HG03175 (cell line): ENCODE results near the gene CAMK4.

Source experiments
- ATAC-seq: cut with Tn5 transposase; IDR thresholded peaks from one replicate; pipeline ENCODE4 v1.9.1; 2021; ENCODE audit warnings: mild to moderate bottlenecking, moderate library complexity; ENCODE audit not compliant: unreplicated experiment

The CAMK4 gene

DNA sequence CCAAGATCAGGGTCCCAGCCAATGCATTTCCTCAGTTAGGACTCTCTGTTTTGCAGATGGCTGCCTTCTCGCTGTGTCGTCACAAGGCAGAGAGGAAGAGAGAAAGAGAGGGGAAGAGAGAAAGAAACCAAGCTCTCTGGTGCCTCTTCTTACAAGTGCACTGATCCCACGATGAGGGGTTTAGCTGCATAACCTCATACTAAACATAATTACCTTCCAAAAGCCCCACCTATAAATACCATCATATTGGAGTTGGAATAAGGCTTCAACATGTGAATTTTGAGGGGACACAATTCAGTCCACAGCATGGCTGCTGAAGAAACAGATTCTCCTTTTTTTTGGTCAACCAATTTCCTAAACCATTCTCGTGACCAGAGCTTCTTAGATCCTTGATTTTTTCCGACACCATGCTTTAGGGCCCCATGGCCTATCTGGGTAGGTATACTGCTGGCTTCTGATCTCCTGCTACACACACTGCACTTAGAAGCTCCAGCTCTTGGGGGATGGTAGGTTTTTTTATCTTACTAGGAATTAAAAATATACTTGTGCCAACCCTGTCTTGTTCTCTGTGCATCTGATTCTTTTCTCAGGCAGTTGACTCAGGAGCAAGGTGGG lies 5.1 kb downstream of the CAMK4 start:
- ATAC-seq: no peak

DNA sequence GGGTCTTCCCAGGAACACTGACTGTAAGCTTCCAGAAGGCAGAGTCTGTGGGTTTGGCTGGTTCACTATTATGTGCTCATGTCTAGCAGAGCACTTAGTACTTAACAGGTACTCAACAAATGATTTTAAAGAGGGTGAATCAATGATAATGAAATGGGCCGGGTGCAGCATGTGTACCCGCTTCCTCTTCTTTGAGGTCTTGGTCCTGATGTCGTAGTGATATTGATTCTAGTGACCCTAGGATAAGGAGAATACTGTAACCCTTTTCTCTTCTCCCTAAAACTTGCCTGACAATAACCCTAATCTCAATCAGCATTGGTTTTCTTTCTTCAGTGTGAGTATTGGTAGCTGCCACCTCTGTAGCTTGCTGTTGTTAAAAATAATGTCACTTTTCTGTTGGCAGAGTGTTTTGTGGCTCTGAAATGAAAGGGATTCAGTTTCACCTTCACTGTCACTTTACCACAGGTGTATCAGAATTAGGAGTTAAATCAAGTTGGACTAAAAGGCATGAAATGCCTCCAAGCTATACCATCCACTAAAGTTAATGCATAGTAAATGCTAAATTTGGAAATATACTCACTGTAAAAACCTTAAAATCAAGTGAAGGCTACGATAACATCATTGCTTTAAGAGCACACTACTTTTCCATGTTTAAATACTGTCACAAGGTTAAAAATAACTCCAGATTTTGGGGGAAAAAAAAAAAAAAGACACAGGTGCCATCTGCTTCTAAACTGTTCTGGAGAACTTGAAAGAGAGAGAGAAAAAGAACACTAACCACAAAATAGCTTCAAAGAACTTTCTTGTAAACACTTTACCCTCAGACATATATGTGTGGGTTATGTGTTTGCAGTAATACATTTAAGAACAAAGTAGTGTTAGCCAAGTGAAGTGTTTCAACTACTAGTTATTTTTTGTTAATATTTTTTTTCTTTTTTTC lies 6.0 kb downstream of the CAMK4 start:
- peak; percentile 50 for ATAC-seq

DNA sequence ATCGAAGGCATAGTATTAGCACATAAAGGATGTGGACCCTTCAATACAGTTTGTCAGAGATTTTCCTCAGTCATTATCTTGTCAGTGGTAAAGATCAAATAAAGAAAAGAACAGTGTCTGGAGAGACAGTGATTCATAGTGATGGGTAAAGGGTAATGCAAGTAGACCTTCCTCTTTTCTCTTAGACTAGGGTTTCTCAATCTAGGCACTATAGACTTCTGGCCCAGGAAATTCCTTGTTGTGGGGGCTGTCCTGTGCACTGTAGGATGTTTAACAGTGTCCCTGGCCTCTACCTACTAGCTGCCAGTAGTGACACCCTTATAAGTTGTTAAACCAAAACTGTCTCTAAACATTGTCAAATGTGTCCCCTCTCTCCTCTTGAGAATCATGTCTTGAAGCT lies 6.9 kb downstream of the CAMK4 start:
- ATAC-seq: no peak

DNA sequence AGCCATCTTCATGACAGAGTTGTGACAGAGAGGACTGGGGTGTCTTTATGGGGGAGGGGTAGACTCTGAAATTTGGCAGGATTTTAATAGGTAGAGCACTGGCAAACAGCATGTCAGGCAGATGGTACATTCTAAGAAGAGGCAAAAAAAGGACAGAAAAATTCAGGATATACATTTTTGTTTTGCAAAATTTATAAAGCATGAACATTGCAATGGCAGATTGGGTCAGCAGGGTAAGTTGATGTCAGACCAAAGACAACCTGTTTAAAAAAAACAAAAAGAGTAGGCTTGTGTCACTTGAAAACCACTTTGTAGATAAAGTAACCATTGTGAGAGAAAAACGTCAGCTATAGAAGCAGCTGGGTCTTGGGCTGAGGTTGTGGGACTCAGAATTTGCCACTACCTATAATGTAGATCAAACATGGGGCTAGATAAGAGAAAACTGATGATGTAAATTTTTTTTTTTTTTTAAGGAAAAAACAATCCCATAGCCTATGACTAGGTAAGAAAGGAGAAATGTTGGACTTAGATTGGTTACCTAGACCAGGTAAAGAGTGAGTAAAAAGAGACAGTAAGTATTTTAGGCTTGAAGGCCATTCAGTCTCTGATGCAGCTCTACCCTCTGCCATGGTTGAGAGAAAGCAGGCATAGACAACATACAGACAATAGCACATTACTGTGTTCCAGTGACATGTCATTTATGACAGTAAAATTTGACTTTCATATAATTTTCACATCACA lies 8.3 kb downstream of the CAMK4 start:
- no peak for ATAC-seq

DNA sequence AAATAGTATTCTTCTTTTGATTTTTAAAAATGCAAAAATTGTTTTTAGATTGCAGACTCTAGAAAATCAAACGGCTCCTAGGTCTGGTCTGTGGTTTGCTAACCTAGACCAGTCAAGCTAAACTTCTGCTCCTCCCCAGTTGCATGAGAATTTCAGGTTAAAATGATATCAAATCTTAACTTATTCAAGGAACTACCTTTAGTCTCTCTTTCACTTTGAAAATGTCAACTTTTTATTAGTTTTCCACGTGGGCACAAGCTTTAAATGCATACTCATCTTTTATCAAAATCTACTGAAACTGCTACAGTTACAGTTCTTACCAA lies 8.8 kb downstream of the CAMK4 start:
- no peak for ATAC-seq

DNA sequence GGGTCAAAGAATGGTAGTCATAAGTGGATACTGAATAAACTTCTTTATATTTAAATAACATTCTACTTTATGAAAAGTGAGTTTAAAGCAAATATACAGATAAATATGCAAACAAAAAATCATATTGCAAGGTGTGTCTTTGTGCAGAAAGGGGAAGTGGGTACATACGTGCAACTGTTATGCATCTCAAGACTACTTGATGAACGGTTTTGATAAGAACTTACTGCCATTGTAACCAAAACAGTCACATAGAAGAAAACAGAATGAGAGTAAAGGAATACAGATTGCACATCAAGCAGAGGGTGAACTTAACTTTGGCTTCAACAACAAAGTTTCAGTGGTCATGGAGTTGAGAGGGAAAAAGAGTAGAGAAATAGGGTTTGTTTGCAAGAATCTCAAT lies 9.9 kb downstream of the CAMK4 start:
- peak; percentile 31 for ATAC-seq

DNA sequence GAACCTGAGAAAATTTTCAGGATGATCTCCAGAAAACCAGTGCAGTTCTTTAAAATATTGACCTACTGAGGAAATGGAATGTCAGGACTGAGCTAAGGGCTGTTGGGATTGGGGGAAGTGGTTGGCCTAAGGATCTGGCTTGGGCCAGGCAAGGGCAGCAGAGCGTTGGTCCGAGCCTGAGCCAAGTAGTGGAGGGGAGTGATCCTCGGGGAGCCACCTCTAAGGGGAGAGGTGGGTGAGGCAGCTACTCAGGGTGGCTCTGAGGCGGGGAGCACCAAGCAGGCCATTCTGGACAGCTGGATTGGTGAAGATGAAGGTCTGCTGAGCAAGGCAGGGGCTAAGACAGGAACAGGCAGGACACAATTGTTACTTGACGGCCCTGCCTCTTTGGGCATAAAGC lies 11.5 kb downstream of the CAMK4 start:
- ATAC-seq: no peak

DNA sequence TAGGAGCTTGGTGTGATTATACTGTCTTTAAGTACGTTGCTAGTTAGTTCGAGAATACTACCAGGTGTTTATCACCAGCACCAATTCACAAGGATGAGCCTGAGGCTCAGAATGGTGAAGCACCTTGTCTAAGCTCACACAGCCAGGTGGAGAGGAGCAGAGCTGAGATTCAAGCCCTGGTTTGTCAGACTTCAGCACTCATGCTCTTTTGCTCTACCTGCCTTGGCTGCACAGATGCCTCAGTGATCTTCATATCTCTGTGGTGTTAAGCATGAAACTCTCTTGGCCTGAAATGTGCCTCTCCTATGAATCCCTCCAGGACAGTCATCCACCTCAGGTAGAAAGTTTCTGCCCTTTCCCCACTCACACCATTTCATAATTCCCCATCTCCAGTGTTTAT lies 12.2 kb downstream of the CAMK4 start:
- no peak for ATAC-seq

DNA sequence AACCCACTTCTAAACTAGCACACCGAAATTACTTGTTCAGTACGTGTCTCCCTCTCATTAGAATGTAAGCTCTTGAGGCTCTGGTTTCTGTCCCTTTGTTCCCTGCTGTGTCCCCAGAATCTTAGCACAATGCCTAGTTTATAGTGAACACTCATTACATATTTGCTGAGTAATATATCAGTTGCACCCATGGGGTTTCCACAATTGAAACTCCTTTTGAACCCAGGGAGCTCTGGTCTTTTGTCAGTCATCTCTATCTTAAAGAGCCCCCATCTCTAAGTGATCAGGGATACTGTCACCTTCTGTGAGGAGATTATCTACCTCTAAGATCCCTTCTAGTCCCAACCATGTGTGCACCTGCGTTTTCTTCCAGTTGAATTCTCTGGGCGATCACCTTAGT lies 12.8 kb downstream of the CAMK4 start:
- no peak for ATAC-seq

DNA sequence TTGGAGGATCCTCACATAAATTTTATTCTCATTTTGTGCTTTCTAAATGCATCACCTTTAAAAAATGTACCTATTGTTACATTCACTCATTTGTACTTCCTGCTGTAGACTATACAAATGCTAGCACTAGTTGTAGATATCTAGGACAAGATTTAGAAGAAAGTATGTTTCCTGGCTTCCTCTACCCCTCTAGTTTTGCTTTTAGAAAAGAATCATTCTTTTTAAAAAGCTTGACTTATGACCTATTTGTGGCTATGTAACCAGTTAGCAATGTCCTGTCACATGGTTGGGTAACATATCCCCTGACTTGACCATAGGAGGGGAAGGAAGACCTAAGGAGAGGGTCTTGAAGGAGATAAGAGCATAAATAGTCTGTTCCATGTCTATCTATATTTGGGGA lies 13.3 kb downstream of the CAMK4 start:
- no peak for ATAC-seq

DNA sequence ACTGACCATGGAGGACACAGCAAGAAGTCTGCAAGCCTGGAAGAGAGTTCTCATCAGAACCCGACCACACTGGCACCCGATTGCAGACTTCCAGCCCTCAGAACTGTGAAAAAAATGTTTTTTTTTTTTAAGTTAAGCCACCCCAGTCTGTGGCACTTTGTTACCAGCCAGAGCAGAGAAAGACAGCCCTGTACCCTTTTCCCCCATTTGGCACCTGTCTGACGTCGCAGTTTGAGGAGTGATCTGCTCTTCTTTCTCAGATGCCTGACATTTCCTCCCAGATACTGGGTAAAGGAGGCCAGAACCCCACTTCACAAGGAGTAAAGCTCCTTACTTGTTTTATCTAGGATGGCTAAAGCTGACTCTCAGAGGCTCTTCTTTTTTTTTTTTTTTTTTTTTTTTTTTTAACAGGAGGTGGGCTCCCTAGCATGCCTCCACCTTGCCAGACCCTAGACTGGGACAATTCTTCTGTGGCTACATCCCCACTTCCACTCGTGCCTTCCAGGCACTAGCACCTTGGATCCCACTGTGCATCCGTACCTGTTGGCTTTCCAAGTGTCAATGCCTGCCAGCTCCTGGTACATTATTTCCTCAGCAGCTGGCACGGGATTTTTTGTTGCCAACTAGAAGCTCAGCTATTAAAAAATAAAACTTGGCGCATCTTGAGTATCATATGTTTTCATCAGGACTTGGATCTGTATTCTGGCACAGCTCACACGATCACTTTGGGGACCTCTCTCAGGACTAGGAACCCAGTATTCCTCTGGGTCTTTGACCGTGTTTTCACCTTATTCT lies 14.4 kb downstream of the CAMK4 start:
- ATAC-seq: no peak

DNA sequence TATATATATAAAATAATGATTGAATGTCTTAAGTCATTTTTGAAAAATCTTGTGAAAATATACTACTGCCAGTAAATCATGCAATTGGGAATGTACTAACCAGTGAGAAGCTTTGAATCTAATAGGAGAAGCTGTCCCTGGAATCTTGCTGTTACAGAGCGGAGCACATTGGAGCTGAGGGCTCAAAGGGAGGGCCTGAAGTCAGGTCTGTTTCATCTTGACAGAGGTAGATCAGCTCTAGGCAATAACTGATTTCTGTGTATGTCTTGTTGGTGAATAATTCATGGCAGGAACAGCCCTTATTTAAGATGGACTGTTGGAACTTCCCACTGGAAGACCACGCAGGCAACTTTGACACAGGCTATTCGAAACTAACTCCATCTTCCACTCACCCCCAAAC lies 17.5 kb downstream of the CAMK4 start:
- ATAC-seq: no peak

DNA sequence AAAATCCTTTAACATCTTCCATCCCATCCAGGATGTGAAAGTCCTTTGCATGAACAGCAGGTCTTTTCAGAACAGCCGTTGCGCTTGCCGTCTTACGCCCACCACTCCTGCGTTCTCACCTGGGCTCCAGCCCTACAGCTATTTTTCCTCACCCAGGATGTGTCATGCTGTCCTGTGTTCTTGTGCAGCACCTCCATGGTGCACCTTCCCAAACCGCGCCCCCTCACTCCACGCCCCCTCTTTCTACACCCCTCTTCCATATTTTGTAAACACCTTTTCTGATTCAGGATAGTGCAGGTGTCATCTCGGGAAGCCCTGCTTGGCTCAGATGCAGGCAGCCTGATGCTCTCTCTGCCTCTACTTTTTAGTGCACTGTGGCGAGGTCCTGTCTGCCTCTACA lies 18.4 kb downstream of the CAMK4 start:
- ATAC-seq: no peak

DNA sequence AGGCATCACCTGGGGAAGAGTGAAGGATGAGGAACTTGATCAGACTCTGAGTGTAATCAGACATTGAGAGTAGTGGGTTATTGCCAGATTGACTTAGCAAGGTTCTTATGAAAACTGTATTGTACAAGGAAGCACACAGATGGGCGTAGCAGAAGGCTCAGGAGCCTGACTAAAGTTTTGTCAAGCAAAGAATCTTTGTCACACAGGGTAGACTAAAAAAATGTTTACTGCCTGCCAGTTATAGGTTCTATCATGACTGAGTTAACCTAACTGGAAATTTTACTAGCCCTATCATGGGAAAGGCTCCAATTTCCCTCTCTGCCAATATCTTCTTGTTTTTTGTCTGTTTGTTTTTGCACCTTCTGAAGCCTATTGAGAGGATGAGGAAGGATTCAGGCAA lies 19.1 kb downstream of the CAMK4 start:
- no peak for ATAC-seq

DNA sequence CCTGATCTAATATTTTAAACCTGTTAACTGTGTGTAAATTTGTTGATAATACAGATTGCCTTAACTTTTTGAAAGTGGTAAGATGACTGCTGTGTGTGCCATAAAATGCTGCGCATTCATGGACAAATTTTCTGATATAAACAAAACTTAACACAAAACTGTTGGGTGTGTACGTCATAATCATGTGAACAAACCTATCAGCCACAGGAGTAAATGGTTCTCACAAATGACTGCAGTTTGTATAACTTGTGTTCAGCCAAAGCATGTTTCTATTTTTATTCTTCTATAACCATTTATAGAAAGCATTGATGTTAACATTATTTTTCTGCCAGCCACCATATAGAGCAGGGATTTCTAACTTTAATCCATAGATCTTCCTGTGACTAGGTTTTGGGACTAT lies 21.5 kb downstream of the CAMK4 start:
- no peak for ATAC-seq

DNA sequence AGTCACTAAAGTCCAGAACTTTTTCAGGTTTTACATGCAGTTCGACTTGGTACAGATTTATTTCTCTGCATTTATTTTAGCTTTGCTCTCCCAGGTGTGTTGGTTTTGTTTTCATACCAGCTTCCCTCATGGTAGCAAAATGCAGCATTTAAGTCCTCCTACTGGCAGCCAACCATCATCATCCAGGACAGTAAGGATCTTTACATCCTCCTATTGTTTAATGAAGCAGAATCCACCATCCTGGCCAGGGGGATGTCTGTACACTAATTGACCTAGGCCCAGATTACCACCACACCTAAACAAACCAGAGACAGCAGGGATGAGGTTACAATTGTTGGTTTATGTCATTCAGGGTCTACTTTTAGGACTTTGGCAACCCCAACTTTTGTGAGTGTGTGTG lies 22.3 kb downstream of the CAMK4 start:
- ATAC-seq: no peak

DNA sequence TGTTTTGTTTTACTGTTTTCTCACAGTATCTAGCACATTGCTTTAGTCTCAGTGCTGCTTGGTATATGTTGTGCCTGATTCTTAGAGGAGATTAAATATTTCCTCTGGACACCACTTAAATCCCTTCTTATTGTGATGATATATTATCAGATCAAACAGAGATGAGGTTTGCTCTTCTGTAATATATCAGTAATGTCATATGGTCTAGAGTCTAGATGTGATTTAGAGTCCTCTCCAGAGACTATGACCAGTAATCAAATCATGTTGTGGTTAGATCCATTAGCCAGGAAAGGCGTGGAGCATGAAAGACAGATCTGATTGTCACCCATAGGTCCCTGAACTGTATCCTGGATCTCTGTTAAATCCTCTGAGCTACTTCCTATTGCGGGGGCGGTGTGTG lies 24.4 kb downstream of the CAMK4 start:
- ATAC-seq: no peak

DNA sequence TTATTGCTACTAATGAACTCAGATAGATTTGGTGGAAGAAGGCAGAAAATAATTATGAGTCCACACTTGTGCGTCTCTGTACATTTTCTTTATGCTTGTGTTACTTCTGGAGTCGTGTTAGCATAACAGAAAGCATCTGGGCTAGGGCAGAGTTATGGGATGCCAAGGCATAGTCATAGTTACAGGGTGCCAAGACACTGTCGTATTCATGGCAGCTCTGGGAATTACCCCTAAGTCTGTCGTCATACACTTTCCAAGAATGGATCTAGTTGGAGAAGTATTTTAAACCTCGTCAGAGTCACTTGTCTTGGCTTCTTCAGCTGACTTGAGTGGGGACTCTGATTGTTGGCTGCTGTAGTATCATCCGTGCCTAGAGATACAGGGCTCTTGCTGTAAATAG lies 27.7 kb downstream of the CAMK4 start:
- no peak for ATAC-seq

DNA sequence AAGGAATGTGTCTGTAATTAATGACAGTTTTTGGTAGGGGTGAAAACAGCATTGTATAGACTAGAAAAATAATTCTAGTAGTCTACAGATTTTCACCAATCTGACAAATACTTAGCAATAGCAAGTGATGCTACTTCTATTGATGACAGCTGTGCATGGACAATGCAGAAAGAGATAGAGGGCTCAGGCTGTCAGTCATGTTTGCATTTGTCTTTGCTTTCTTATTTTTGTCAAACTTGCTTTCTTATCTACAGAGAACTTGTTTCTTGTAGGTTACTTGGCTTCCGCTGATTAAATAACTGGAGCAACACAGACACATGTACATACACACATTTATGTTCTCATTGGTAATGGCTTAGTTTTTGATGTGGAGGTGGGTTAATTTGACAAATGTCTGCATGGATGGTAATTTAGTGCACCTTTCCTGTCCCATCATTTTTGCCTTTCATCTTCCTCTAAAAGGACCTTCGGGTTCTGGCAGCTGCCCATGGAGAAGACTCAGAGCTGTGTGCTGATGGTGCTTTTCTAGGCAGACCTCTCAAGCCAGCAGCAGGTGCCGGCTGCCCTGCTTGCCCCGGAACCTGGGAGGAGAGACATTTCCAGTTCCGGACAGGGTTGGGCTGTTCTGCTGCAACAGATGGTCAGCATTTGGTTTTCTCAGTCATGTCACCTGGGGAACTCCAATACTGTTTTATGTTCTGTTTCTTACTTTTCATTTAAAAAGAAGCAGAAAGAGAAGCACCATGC lies 28.8 kb downstream of the CAMK4 start:
- peak; percentile 65 for ATAC-seq

DNA sequence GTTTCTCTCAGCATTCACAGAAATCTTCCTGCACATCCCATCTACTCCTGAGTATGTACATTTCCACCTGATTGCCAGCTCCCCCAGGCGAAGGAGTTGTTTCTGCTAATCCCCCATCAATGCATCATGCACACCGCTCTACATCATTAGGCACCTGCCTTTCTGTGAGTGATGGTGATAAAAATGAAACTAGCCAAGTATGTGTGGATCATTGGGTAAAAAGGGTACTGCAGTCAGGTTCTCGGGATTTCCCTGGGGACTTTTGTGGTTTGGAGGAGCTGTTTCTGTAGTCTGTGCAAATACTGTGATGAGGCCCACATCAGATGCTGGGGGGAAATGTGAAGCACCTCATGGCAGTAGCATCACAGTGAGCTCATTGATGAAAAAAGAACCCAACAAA lies 30.4 kb downstream of the CAMK4 start:
- ATAC-seq: peak; percentile 66

DNA sequence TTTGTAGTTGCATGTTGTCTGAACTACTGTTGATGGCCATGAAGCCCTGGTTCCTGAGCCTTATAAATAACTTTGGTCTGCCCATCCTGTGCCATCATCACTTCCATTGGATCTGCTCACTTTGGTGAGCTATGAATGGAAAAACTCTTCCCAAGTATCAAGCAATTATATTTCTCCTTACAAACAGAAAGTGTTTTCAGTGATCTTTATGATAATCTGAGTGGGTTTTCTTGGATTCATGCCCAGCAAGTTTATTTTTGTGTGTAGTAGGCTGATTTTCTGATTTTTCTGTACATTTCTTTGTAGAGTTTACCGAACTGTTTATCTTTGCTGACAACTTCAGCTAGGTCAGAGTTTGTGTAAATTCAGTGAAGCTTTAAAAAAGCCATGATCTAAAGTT lies 31.0 kb downstream of the CAMK4 start:
- no peak for ATAC-seq
